Cerebellar nuclear complex (tissue), 1 donor: ENCODE data around the gene CSF2.
"Not testable (repeated sequence)": the region's sequence is repeated elsewhere in the genome, so short reads cannot be mapped to it uniquely, and the experiment has no call there.

Experiments used
- DNase-seq, 2 experiments: peaks; one replicate each; lab custom pipeline; 2025; lab: John Stamatoyannopoulos, UW

CSF2 gene

GRCh38 chr5:132087176-132087575, 13.6 kb downstream of the CSF2 start:
- DNase-seq, result peak in 1 of 2 experiments; percentile 27

DNA sequence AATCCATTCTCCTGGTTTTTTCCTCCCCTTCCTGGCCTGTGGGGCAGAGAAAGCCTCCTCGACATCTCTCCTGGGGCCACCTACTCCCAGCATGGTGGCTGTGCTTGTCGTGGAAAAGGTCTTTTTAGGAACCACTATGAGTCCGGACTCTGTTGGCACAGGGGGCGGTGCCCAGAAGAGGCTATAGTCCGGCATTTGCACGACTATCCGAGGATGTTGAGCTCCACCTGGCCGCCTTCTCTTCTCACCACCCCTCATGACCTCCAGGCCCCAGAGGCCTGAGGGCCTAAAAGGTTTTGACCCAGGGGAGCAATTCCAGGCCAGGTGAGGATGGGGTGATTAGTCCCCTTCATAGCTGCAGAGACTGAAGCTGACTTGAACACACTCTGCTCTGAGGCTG, 14.1 kb downstream of the CSF2 start:
- no peak for DNase-seq

DNA sequence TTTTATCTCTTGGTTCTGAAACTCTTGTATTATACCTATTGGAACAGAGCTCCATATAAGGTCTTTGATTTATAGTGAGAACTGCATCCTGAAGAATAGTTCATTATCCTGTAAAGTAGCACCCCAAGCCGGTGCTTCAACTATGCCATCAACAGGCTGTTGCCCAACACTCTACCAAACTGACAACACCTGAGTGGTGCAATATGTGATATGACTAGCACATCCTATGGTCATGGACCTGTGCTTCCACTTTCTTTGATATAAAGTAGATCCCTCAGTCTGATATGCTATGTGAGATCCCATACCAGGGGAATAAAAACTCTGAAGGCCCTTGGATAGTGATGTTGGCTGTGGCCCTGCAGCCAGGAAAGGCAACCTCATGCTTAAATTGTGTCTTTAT, 15.8 kb downstream of the CSF2 start:
- no peak for DNase-seq

- DNase-seq, result no peak
Observed at GRCh38 chr5:132090107-132090506, 16.5 kb downstream of the CSF2 start.

- no peak for DNase-seq
Observed at GRCh38 chr5:132093271-132093670, 19.7 kb downstream of the CSF2 start.

DNA sequence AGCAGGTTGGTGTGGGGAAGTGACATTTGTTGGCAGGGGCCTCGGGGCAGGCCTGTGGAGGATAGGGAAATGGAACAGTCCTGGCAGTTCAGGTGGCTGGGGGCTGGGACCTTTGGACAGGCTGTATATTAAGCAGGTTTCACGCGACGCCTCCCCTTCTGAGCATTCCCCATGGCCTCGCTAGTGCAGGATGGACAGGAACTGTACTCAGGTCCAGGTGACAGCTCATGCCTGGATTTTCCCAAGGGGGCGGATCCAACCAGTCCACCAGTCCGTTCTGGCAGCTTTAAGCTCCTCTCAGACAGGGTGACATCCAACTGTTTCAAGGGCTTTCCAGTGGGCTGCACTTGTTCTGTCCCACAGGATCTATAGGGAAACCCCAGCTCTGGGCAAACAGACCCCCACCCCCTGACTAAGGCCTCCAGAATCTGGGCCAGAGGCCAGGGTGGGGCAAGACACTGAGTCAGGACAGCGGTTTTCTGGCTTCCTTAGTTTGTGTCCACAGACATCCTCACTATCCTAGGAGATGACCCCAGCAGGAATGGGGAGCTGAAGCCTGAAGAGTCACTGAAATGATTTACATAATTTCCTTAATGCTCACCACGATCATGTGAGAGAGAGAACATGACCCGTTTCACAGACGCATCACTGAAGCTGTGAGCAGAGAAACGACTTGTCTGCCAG, 20.9 kb downstream of the CSF2 start:
- no peak for DNase-seq

- no peak for DNase-seq
Observed at GRCh38 chr5:132095077-132095410, 21.5 kb downstream of the CSF2 start.

GRCh38 chr5:132095424-132095972, 21.9 kb downstream of the CSF2 start:
- no peak for DNase-seq

DNA sequence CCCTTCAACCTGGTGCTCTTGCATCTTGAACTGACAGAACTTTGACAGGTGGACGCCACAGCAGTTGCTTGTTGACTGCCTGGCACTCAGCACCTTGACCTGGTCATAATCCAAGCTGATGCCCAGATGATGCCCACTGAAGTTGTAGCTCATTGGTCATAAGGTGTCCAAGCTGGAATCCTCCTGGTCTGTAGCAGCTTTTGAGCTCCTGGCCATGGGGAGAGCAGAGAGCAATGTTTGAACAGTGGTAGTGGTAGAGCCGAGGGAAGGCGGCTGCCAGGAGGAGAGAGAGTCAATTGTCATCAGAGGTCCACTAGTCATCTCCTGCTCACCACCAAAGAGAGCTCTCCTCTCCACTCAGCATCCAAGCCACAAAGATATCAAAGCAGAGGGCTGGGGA, 23.3 kb downstream of the CSF2 start:
- DNase-seq, result no peak

- DNase-seq, result no peak
Observed at GRCh38 chr5:132098151-132098594, 24.6 kb downstream of the CSF2 start.

DNA sequence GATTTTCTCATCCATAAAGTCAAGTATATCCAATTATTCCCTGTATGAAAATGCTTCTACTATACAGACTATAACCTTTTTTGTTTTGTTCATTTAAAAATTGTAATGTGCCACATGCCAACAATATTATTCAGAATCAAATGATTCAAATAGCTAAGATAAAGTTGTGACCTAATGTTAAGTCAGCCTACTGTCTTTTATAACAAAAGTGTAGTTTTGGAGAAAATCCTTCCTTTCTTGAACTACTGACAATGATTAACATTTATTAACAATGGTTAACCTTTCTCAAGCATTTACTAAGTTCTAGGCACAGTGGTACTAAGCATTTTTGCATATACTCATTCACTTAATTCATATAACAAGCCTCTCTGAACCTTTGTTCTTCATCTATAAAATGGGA, 25.0 kb downstream of the CSF2 start:
- no peak for DNase-seq

DNA sequence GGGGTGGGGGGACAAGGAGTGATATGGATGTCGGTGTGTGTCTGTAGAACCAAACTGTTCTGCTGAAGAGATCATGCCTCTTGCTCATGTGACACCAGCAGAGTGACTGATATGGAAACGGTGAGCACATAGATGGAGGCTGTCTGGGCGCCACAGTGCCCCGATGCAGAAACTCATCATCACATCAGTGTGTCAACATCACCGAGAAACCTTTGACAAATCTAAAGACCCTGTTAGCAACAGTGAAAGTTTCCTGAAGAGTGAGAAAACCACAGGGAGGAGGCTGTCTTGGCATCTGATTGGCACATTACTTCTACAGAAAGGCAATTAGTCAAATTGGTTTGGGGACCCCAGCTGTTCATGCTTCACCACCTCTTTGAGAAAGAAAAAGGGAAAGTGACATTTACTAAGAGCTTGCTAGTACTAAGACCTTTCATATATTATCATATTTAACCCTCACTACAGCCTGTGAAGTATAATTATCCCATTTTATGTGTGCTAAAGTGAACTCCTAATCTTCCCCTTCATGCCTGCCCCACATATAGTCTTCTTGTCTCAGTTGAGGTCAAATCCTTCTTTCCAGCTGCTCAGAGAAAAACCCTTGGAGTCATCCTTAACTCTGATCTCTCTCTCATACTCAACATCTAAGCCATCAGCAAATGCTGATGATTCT, 25.6 kb downstream of the CSF2 start:
- no peak for DNase-seq

DNA sequence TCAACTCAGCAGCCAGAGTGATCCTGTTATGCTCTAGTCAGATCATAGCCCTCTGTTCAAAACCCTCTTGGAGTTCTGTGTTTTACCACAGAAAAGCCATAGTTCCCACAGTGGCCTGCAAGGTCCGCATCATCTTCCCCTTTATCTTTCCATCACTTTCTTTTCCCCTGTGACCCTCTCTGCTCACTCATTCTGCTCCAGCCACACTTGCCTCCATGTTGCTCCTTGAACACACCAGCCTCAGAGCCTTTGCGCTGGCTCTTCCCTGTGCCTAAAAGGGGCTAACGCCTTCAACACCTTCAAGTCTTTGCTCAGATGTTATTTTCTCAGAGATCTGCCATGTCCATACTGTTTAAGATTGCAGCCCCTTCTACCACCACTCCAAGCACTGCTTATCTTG, 26.3 kb downstream of the CSF2 start:
- DNase-seq, result no peak

GRCh38 chr5:132100672-132101261, 27.2 kb downstream of the CSF2 start:
- no peak for DNase-seq

DNA sequence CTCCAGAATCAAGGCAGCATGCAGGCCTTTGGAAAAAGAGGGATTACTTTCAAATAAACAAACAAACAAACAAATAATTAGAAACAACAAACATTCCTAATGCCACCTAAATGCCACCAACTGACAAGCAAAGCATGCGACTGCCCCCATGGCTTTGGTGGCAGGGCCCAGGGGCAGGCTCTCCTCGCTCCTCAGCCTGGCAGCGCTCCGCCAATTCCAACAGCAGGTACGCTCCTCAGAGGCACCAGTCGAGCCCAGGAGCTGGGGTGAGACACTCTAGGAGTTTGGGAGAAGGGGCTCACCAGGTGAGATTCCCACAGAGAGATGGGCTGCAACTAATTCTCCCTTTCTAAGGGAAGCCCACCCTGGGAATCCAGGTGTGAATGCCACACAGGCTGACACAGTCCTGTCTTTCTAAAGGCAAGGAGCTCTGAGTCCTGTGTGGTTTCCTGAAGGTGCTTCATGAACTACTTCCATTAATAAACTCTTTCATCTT, 27.8 kb downstream of the CSF2 start:
- DNase-seq, result no peak

GRCh38 chr5:132102101-132102701, 28.6 kb downstream of the CSF2 start:
- no peak for DNase-seq

- DNase-seq, result no peak
Observed at GRCh38 chr5:132102944-132103331, 29.3 kb downstream of the CSF2 start.

- peak in 1 of 2 experiments; percentile 12 for DNase-seq
Observed at GRCh38 chr5:132103332-132103951, 29.9 kb downstream of the CSF2 start.

DNA sequence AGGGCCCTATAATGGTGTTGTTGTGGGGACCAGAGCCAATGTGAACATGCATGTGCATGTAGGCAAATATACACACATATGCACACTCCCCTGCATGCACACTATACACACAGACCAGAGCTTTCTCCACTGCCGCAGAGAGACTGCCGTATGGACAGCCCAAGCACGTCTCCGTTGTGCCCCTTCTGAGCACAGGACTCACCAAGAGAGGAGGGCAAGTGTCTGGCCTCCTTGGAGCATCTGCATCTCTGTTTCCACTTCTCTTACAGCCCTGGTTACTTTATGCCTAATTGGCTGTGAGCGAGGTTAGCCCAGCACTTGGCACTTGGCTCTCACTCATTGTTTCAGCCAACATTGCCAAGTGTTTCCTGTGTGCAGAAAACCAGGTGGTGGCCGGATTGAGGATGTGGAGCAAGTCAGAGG, 30.4 kb downstream of the CSF2 start:
- DNase-seq, result peak; percentile 21 to 57

DNA sequence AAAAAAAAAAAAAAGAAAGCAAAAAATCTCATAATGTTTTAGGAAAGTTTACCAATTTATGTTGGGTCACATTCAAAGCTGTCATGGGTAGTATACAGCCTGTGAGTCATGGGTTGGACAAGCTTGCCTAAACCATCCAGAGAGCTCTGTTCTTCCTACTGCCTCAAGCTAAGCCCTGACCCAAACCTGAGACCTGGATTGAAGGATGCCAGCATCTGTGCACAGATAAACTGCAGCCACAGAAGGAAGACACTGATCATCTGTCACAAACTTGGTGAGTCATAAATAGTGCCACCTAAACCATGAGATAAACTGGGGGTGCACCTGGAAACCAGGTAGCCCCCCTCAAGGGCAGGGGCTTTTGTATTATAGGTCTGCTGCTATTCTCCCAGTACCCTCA, 31.0 kb downstream of the CSF2 start:
- DNase-seq, result no peak

DNA sequence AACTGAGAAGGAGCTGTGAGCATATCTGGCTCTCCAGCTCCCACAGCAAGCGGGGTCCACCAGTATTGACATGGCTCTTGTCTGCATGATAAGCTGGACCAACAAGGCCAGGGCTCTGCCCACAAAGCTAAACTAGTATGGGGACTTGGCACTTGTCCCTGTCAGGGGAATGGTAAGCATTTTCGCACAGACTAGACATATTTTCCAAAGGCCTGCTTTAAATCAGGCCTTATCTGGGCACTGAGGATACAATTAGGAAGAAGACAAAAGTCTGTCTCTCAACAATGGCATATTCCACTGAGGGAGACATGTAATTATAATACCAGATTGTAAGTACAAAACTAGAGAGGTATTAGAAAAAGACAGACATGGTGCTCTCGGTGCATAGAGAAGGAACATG, 32.1 kb downstream of the CSF2 start:
- DNase-seq, result no peak

GRCh38 chr5:132108495-132108894, 34.9 kb downstream of the CSF2 start:
- not testable (repeated sequence) for DNase-seq
